Left ventricle myocardium superior (tissue), 1 donor: ENCODE data around the gene DUSP22. TPM values are rescaled to one million over a fixed set of nuclear protein-coding genes. Genes with fewer than 3 reads are reported as not detected.
A peak's percentile ranks its signal among the peaks of the same experiment; 100 is the strongest.

Source experiments
- ATAC-seq: fragments of 200-7000 bp; cut with Tn5 transposase; one replicate; pipeline ENCODE4 v1.9.1; 2020; ENCODE audit warnings: mild to moderate bottlenecking, moderate library complexity
- DNase-seq: peaks from one replicate; pipeline ENCODE4 v3.0.0-alpha.2; 2020
- intact Hi-C: fragments of 100-400 bp; cut with micrococcal nuclease; formaldehyde crosslinking; loops from one replicate; pipeline ENCODE4 v1.11.0; 2022
- total RNA-seq: library from RNA; stranded (reverse); fragmentation: NEBNext Ultra II Directional; extraction: Animal tissue kit (Norgen Biotek cat#: 25700); gene quantifications from one replicate; pipeline ENCODE4 v1.2.1, GENCODE V29; 2021
- donor health status: DM: no; HTN: yes; CAD: no; lungs with severe emphysema.

The DUSP22 gene
- total RNA-seq, 1 donor from 2014 or later: 50.4 TPM

GRCh38 chr6:305371-306206, 13.3 kb downstream of the DUSP22 start:
- DNase-seq: no peak
- intact Hi-C loops: no loop called here
- peak; percentile 49 for ATAC-seq

DNA sequence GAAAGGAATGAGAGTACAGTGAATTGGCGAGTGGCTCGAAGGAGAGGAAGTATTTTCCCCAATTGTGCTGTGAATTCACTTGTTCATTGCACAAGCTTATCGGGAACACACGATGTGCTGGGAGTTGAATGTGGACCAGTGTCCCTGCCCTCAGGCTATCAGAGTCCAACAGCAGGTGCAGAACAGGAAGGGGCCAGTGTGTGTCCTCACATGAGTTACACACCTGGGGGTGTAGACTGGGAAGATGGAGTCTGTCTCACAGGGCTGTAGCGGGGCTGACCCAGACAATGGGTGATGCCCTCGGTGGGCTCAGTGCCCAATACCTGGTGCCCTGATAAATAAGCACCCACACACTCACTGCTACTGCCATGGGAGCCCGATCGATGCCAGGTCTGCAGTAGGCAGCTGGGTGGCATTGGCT, 14.4 kb downstream of the DUSP22 start:
- intact Hi-C loops: no loop called here
- DNase-seq (no peak), ATAC-seq (peak; percentile 27)

- DNase-seq (peak; percentile 63), ATAC-seq (peak; percentile 34)
- intact Hi-C loops: no loop called here
These were observed 15.0 kb downstream of the DUSP22 start for GRCh38 chr6:307065-307814.

- DNase-seq (no peak), ATAC-seq (no peak)
- intact Hi-C loops: no loop called here
These were observed 15.6 kb downstream of the DUSP22 start for GRCh38 chr6:307874-308273.

DNA sequence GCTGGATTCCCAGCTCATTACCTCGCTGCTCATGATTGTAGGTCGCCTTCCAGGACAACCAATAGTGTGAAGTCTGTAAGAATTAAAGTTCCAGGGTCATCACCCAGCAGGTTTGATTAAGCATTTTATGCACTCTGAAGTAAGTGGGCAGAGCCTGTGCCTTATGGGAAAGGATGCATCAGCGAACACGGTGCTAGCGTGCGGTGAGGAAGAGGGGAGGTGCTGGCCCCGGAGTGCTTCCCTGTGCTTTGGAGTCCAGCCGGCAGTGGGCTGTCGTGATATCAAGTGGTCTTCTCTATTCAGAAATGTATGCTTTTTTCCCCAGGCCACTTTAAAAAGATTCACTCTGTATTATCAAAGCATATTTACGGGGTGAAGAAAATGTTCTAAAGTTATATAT, 16.0 kb downstream of the DUSP22 start:
- no peak for DNase-seq
- intact Hi-C loops: no loop called here
- ATAC-seq: no peak

- ATAC-seq (no peak), DNase-seq (no peak)
- intact Hi-C loops: no loop called here
These were observed 16.5 kb downstream of the DUSP22 start for GRCh38 chr6:308768-309167.

DNA sequence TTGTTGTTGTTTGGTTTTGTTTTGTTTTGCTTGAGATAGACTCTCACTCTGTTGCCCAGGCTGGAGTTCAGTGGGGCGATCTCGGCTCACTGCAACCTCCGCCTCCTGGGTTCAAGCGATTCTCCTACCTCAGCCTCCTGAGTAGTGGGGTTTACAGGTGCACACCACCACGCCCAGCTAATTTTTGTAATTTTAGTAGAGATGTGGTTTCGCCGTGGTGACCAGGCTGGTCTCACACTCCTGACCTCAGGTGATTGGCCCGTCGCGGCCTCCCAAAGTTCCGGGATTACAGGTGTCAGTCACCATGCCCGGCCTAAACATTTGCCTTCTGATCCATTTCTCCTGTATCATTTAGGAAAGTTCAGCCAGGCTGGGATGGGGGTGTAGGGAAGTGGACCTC, 17.7 kb downstream of the DUSP22 start:
- ATAC-seq (no peak), DNase-seq (no peak)
- intact Hi-C loops: no loop called here

DNA sequence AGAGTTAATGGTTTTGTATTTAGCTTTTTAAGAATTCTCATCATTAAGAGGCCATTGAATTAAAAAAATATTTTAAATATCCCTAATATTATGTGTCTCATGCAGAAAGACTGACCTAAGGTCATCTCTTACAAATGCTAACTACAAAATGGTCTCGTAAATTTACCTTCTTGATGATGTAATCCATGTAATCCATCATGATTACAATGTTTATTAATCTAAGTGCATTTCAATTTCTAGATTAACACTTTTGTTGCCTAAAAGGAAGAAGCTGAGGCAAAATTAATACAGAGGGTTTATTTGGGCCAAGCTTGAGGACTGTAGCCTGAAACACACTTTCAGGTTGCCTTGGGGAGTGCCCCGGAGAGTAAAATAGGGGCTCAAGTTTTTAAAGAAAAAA, 18.4 kb downstream of the DUSP22 start:
- ATAC-seq (no peak), DNase-seq (no peak)
- intact Hi-C loops: no loop called here

GRCh38 chr6:311679-312220, 19.5 kb downstream of the DUSP22 start:
- ATAC-seq (peak; percentile 67), DNase-seq (peak; percentile 71)
- intact Hi-C loops: no loop called here

DNA sequence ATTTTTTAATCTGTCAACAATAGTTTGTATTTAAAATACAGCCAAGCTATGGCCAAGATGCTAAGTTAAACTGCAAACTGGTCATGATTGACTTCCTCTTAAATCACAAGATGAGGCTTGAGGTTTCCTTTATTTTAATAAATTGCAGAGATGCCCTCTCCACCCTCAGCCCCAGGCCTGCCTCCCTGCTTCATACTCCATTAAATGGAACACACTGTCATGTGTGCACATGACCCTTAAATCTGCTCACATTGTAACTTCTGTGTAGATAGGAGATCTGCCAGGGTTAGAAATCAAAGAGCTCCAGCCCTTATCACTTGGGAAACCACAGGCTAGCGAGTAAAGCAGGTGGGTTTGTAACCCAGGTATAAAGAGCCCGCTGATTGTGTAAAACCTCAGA, 20.8 kb downstream of the DUSP22 start:
- intact Hi-C loops: no loop called here
- DNase-seq: no peak
- ATAC-seq: peak; percentile 38

DNA sequence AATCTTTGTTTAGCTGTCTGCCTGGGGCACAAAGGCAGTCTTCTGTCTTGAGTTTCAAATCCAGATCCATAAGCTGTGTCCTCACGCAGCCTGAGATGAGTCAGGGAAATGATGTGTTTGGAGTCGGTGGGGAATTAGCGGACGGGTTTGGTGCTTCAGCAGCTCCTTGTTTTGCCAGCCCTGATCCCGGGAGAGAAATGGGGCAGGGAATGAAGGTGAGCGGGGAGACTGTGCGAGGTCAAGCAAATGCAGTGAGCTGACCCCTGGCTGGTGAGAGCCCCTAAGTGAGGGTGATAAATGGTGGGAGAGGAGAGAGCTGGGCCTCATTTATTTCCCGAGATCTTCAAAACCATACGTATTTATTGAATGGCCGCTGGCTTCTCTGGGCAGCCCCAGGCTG, 21.6 kb downstream of the DUSP22 start:
- ATAC-seq (no peak), DNase-seq (no peak)
- intact Hi-C loops: no loop called here

DNA sequence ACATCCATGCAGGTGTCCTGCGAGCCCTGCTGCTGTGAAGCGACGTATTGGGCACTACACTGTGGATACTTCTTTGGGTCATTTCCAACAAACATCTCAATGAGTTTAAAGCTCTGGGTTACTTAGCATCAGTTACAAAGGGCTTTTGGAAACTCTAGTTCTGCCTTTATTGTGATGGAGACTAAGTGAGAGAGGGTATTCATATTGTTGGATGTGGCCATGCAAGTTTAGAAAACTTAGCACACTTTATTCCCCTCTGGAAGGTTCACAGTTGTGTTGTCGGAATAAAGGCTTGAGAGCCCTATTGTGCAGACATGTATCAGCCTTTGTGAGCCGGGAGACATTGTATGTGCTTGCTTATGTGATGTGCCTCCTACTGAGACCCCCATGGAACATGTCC, 22.1 kb downstream of the DUSP22 start:
- intact Hi-C loops: no loop called here
- ATAC-seq (no peak), DNase-seq (no peak)

DNA sequence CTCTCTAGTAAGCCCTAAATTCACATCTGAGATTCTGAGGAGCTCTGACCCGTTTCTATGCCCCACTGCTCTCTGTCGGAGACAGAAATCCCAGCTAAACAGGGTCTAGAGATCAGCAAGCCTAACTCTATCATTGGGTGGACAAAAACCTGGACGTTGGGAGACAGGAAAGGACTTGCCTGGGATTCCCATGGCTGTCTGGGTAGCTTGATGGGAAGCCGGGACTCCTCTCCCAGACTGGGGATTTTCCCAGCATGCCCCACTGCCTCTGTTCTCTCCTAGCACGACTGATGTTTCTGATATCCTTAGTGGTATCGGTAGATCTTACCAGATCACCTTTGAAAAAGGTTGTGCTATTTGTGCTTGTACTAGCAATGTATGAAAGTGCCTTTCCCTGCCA, 22.9 kb downstream of the DUSP22 start:
- intact Hi-C loops: no loop called here
- no peak for ATAC-seq
- DNase-seq: no peak

DNA sequence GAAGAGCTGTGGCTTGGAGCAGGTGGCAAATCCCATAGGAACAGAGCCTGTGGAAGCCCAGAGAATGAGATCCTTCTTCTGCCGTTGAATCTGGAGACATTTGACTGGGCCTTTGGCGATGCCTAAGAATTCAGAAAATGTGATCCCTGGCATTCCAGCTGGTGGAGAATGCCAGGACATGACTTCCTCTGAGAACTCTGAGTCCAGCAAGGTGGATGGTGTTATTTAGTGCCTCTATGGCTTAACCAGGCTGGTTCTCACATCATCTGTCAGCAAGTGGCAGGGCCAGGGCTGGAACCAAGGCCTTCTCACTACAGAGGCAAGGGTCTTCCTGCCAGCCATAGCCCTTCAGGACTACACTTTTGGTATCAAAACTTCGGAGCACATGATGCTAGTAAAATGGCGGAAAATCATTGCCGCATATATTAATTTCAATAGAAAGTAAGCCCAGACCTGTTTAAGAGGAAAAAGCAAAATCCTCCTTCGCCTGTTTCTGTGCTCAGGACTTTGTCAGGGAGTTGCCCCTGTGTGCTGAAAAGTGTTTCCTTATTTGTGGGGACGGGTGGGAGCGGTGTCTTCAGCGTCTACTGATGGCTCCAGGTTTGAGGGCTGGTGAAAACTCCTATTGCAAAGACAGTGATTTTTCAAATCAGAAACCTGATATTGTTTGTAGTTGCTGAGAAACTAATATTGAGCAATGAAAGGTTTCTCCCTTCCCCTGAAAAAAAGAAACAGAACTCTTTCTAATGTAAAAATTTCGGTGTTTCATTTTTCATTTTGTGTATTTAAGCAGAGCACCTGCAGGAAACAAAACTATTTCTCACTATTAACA, 23.9 kb downstream of the DUSP22 start:
- ATAC-seq (no peak), DNase-seq (no peak)
- intact Hi-C loops: no loop called here

DNA sequence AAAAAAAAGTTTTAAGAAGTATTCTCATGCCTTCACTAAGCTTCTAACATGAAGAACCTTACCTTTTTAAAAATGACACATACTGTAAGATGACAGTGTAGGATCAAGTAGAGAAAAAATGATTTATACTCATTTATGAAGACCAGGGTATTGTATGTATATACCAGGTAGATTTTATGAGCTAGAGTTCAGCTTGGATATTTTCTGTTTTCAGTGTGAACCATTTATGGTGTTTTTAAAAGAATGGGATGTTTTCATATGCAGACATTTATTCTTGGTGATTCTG, 24.4 kb downstream of the DUSP22 start:
- DNase-seq: no peak
- ATAC-seq: no peak
- intact Hi-C loops: no loop called here

DNA sequence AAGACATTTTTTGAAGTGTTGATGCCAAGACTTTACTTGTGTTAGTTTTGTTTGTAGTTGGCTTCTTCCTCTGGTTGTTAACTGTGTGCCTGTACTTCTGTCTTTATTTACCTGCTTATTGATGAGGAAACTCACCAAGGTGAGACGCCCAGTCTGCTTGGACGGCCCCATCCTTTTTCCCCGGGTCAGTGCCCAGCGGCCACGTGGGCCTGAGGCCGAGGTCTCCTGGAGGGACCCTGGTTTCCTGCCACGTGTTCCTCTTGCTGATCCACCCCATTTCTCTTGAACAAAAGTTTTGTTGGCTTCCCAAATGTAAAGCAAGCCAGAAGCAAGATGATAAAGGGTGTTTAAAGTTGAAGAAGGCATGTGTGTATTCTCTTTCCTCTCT, 24.8 kb downstream of the DUSP22 start:
- intact Hi-C loops: no loop called here
- DNase-seq (no peak), ATAC-seq (no peak)

- intact Hi-C loops: no loop called here
- no peak for ATAC-seq
- no peak for DNase-seq
These were observed 25.3 kb downstream of the DUSP22 start for GRCh38 chr6:317448-318144.

DNA sequence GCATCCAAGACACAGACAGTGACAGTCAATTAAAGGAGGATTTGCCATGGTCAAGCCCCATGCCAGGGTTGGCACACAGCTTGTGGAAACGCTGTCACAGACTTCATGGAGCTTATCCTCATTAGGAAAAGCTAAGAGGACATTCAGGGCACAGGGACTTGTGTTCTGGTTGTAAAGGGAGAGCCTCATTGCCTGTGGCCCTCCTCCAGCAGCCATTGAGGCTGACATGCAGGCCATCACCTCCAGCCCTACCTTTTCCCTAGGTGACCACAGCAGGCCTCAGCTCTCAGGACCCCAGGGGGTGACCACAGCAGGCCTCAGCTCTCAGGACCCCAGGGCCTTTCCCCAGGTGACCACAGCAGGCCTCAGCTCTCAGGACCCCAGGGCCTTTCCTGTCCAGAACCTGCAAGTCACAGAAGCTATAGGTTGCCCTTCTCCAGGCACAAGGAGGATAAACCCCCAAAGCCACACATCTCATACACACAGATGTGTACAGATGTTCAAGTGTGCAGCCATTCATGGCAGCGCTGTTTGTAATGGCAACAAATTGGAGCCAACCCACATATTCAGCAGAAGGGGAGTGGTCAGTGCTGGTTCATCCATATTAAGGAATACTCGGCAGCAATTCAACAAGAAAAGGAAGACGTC, 26.1 kb downstream of the DUSP22 start:
- no peak for DNase-seq
- no peak for ATAC-seq
- intact Hi-C loops: no loop called here
